GM21528 (cell line): ENCODE results near the gene TMPRSS11F.

ENCODE experiments used
- ATAC-seq: cut with Tn5 transposase; IDR thresholded peaks from one replicate; pipeline ENCODE4 v1.9.1; 2021; ENCODE audit warnings: mild to moderate bottlenecking, moderate library complexity; ENCODE audit not compliant: unreplicated experiment, low FRiP score

TMPRSS11F gene

GRCh38 chr4:68079928-68080327 lies 49.7 kb downstream of the TMPRSS11F start:
- ATAC-seq, result no peak

DNA sequence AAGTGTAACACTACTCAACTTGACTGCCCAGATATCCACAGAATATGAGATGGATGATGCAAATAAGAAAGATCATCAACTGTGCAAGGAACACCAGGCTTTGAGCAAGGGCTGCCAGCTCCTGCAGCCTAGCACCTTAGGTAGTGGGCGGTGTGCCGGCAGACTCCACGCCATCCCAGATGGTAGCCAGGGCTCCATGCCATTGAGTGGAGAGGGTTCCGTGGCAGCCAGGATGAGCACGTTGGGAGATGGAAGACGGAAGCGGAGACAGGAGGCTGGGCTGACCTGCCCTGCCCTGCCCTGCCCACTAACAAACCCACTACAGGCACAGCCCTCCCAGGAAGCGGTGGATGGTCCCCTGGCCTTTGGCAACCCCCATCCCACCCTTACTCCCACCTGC lies 51.9 kb downstream of the TMPRSS11F start:
- no peak for ATAC-seq

DNA sequence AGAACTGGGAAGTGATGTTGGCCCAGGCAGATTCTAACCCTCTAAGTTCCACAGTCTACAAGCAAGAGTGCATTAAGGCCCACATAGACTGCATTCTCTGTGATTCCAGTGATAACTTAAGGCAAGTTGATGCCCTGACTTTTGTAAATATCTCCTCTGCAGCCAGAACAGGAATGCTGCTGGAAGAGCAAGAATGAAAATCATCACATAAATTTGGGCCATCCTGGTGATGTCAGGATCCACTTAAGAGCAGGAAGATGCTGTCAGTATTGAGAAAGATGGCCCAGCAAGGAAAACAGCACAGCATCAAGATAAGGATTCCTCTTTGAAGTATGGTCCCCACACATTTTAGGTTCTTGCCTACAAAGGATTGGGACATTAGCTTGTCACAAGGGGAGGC lies 52.4 kb downstream of the TMPRSS11F start:
- ATAC-seq, result no peak

DNA sequence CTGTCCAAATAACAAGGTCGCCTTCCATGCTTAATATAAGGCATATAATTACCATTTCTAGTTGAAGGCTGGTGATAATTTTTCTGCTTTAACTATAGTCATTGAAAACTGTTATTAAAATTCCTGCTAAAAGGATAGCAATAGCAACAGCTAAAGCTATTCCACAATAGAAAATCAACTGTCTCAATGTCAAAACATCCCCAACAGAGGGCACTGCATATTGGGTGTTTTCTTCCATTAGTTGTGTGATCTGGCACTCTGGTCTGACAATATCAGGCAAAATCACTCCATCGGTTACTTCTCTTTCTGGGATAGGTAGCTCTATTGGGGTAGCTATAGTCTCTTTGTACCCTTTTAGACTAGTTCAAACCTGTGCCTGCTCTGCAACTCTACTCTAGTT lies 53.5 kb downstream of the TMPRSS11F start:
- ATAC-seq, result no peak

DNA sequence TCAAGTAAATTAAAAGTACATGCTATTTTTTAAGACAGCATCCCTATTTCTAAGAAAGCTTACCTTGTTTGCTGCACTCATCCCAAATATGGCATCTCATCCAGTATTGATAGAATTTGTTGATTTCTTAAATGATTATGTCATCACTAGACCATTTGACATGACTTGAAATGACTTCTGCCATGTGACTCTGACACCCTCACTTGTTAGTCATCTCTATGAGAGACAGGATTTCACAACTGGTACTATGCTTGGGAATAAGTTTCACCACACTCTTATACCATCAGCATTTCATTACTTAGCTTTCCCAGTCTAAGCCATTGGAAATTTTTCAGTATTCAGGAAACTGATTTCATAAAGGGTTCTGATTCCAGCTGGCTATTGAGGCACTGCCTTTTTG lies 55.3 kb downstream of the TMPRSS11F start:
- no peak for ATAC-seq

GRCh38 chr4:68070302-68070701 lies 59.4 kb downstream of the TMPRSS11F start:
- no peak for ATAC-seq

DNA sequence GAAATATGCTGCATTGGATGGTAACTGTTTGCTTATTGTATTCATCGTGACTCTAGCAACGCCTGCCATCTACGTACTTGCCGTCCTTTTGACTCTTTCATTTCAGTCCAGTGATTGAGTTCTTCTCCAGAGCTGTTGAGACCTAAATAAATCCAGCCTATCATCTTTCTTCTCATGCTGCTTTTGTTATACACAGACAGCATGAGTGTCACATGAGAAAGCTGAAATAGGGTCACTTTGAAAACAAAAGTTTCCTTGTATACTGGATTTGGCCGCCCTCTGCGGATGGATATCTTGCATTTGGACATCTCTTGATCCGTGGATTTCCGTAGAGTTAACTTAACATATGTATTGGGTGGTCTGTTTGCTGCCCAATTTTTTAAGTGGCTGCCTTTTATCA lies 67.2 kb downstream of the TMPRSS11F start:
- no peak for ATAC-seq

DNA sequence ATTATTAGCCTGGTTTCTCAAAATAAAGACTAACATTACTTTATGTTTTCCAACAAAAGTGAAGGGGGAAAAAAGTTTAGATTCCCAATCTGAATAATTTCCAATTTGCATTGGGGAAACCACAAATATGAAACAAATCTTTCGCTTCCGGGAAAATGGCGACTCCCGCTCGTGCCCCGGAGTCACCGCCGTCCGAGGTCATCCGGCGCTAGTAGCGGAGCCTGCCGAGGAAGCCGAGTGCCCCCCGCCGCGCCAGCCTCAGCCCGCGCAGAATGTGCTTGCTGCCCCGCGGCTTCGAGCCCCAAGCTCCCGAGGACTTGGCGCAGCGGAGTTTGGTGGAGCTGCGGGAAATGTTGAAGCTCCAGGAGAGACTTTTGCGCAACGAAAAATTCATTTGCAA lies 91.4 kb downstream of the TMPRSS11F start:
- ATAC-seq, result no peak

- no peak for ATAC-seq
These were observed 108.5 kb downstream of the TMPRSS11F start for GRCh38 chr4:68021185-68021584.

DNA sequence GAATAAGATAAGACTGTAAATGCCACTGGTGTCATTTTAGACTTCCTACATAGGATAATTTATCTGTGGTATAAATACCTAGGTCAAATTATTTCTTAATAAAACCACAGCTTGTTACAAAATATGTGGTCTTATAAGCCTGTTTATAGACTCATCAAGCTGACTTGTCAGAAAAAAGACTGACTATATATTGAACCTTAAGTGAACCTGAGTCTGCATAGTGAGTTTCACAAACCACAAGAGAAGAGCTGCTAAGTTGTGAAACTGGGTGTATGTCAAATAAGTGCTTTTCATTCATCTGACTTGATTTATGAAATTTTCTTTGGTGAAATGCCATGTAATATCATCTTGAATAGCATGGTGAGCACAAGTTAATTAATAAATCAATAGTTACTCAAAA lies 118.0 kb downstream of the TMPRSS11F start:
- ATAC-seq, result no peak
